HepG2 (cell line): ENCODE results near the gene CARS1. TPM values are rescaled to one million over a fixed set of nuclear protein-coding genes. Genes with fewer than 3 reads are reported as not detected.

ENCODE experiments used
- ATAC-seq: fragments of 200-7000 bp; cut with Tn5 transposase; 3 replicates; pipeline ENCODE4 v1.9.1; 2020; ENCODE audit warnings: mild to moderate bottlenecking, moderate library complexity
- BruUV-seq: library from RNA; stranded (reverse); fragments of 400-500 nt; replicated peaks from 2 replicates; lab custom pipeline; 2021; lab: Mats Ljungman, UMichigan
- CTCF ChIA-PET: fragments of 300-600 bp; formaldehyde crosslinking; extraction: SDS; loops from one replicate; lab custom pipeline; 2021; ENCODE audit warnings: low total read pairs, inconsistent platforms, low intra/inter-chr PET ratio; lab: Yijun Ruan, JAX
- POLR2A ChIA-PET: fragments of 350-600 bp; sonication (Branson Sonifier 250); formaldehyde crosslinking; loops from one replicate; lab custom pipeline; 2020; ENCODE audit warnings: antibody characterized with exemption, inconsistent platforms; lab: Yijun Ruan, JAX
- DNase-seq: peaks from one replicate; pipeline ENCODE4 v3.0.0-alpha.2; 2015; ENCODE audit warnings: low spot score
- FAIRE-seq: peaks from 3 replicates; lab custom pipeline; 2011; peaks lifted over from hg19 to GRCh38; lab: Jason Lieb, UNC
- H2AFZ ChIP-seq: one replicate; pipeline ENCODE4 v1.6.1; 2011; ENCODE audit warnings: low read length, inconsistent platforms
- H3K27ac ChIP-seq: fragments of 300-600 bp; 3 replicates; pipeline ENCODE4 v1.8.0; 2011; ENCODE audit warnings: mixed run types, mild to moderate bottlenecking, mixed read lengths, low read length, inconsistent platforms; ENCODE audit not compliant: insufficient read depth; ENCODE audit errors: extremely low read length
- H3K27me3 ChIP-seq, 2 experiments: fragments of 200-600 bp in 1 of 2; 2 replicates in 1 of 2; 3 replicates in 1 of 2; pipeline versions ENCODE4 v1.6.0 to v1.8.0; 2011; ENCODE audit warnings: low read length in 2 of 2, mild to moderate bottlenecking in 2 of 2, moderate library complexity in 2 of 2, inconsistent platforms in 1 of 2; ENCODE audit not compliant: insufficient read depth in 2 of 2, control insufficient read depth in 1 of 2
- H3K36me3 ChIP-seq, 2 experiments: fragments of 200-600 bp in 1 of 2; replicated peaks in 1 of 2; 2 replicates in 1 of 2; 3 replicates in 1 of 2; pipeline versions ENCODE4 v1.5.1 to v1.8.0; 2011; ENCODE audit warnings: low read length in 2 of 2, inconsistent platforms in 1 of 2; ENCODE audit not compliant: insufficient read depth in 2 of 2, control insufficient read depth in 1 of 2
- H3K4me1 ChIP-seq: 2 replicates; pipeline ENCODE4 v1.5.1; 2012; ENCODE audit warnings: low read length, inconsistent platforms; ENCODE audit not compliant: insufficient read depth
- H3K4me2 ChIP-seq: 2 replicates; pipeline ENCODE4 v1.6.0; 2011; ENCODE audit warnings: low read depth, low read length, inconsistent platforms
- H3K4me3 ChIP-seq, 3 experiments: fragments of 200-600 bp in 1 of 3; sonication (generic), shearing (Covaris generic) in 1 of 3; replicated peaks in 1 of 3; 2 replicates each; pipeline ENCODE4 v1.5.1; 2011 to 2016; ENCODE audit warnings: low read length in 3 of 3, inconsistent platforms in 2 of 3, low read depth in 2 of 3, mild to moderate bottlenecking in 2 of 3, control low read depth in 1 of 3, mixed read lengths in 1 of 3; ENCODE audit not compliant: insufficient read depth in 1 of 3
- H3K79me2 ChIP-seq: one replicate; pipeline ENCODE4 v1.6.1; 2011; ENCODE audit warnings: low read length, inconsistent platforms; ENCODE audit not compliant: insufficient read depth
- H3K9ac ChIP-seq: 2 replicates; pipeline ENCODE4 v1.6.0; 2011; ENCODE audit warnings: mild to moderate bottlenecking, low read depth, low read length, inconsistent platforms; ENCODE audit not compliant: insufficient read depth
- H3K9me3 ChIP-seq: 2 replicates; pipeline ENCODE4 v1.5.1; 2012; ENCODE audit warnings: mild to moderate bottlenecking, low read length
- H4K20me1 ChIP-seq: 2 replicates; pipeline ENCODE4 v1.6.0; 2011; ENCODE audit warnings: inconsistent platforms, mild to moderate bottlenecking, low read length, moderate library complexity; ENCODE audit not compliant: insufficient read depth
- ATF7 ChIP-seq, 2 experiments: fragments of 450-650 bp in 1 of 2; sonication (generic) in 1 of 2; formaldehyde crosslinking in 1 of 2; IDR thresholded peaks; 2 replicates each; pipeline versions ENCODE4 v1.4.0 to v1.6.1; 2016 to 2020; ENCODE audit warnings: antibody characterized with exemption in 1 of 2, mild to moderate bottlenecking in 1 of 2, missing genetic modification reagents in 1 of 2
- CEBPB ChIP-seq: IDR thresholded peaks from 2 replicates; pipeline ENCODE4 v1.6.1; 2011; ENCODE audit warnings: low read depth, low read length, improper control_type of control experiment, borderline replicate concordance
- CHD2 ChIP-seq: IDR thresholded peaks from 2 replicates; pipeline ENCODE4 v1.6.1; 2011; ENCODE audit warnings: low read depth, low read length, improper control_type of control experiment
- SP2 ChIP-seq: sonication (generic); formaldehyde crosslinking; IDR thresholded peaks from 2 replicates; pipeline ENCODE4 v1.5.1; 2020; ENCODE audit warnings: mild to moderate bottlenecking, missing genetic modification reagents
- TBX2 ChIP-seq: sonication (generic); formaldehyde crosslinking; IDR thresholded peaks from 2 replicates; pipeline ENCODE4 v1.5.0; 2020; ENCODE audit warnings: missing genetic modification reagents, mild to moderate bottlenecking, borderline replicate concordance
- ZNF761 ChIP-seq: sonication (generic); formaldehyde crosslinking; conservative IDR thresholded peaks from 2 replicates; pipeline ENCODE4 v1.4.0; 2020; ENCODE audit warnings: mild to moderate bottlenecking, missing genetic modification reagents
- WGBS: methylation state at CpG from one replicate; pipeline ENCODE4 v1.1.6; 2017; ENCODE audit warnings: low lambda C conversion rate; 5-methylcytosine and 5-hydroxymethylcytosine counted together
- in situ Hi-C: cut with HindIII; loops from 2 replicates; pipeline ENCODE4 v1.10.0; 2017; ENCODE audit warnings: low pct_unique_long_range_greater_than_20kb; ENCODE audit not compliant: extremely low pct_ligation_motif_present
- intact Hi-C: fragments of 100-400 bp; cut with micrococcal nuclease; formaldehyde crosslinking; loops from one replicate; pipeline ENCODE4 v1.10.0; 2022; ENCODE audit not compliant: unreplicated experiment
- polyA plus RNA-seq, 8 experiments: library from polyadenylated mRNA; depleted of rRNA in 3 of 8; stranded (reverse) in 7 of 8; unstranded in 1 of 8; fragments of >200 nt; fragmentation: Illumina TruSeq in 4 of 8; extraction: Trizol in 4 of 8; gene quantifications; 2 replicates each; pipeline versions ENCODE4 v1.2.1 to v1.2.3, GENCODE V29; 2011 to 2016; ENCODE audit warnings: low read depth in 4 of 8, missing spikeins in 1 of 8, mixed read lengths in 1 of 8; ENCODE audit not compliant: insufficient read depth in 1 of 8
- total RNA-seq, 5 experiments: library from RNA; depleted of rRNA; stranded (reverse); fragments of >200 nt; fragmentation: Illumina TruSeq; extraction: Trizol; gene quantifications; 2 replicates each; pipeline ENCODE4 v1.2.3, GENCODE V29; 2016; ENCODE audit warnings: low read depth in 1 of 5
- TF ChIP-seq, protein P1 (sequence below): IDR thresholded peaks from 2 replicates; pipeline ENCODE4 v1.6.1; 2012; ENCODE audit warnings: low read length, improper control_type of control experiment
- TF ChIP-seq, protein P2 (sequence below): sonication (generic); formaldehyde crosslinking; IDR thresholded peaks from 2 replicates; pipeline ENCODE4 v1.4.0; 2020; ENCODE audit warnings: mild to moderate bottlenecking, missing genetic modification reagents
- TF ChIP-seq, protein P3 (sequence below): IDR thresholded peaks from 2 replicates; pipeline ENCODE4 v1.6.1; 2016; ENCODE audit warnings: mild to moderate bottlenecking, missing biosample characterization, missing genetic modification reagents

Gene CARS1
- total and polyA plus RNA-seq, 2 of the 13 experiments (the other 11 are each of a cell fraction or from before 2014, with no cell fraction given) = 33.8 to 47.0 TPM

DNA sequence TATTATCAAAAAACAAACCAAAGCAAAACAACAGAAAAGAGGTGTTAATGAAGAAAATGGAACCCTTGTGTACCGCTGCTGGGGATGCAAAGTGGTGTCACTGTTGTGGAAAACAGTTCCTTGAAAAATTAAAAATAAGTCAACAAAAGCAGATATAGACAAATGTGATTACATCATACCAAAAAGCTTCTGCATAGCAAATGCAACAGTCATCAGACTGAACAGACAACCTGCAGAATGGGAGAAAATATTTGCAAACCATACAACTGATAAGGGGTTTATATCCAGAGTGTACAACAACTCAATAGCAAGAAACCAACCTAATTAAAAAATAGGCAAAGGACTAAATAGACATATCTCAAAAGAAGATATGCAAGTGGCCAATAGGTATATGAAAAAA, 22.9 kb upstream of the CARS1 start:
- WGBS = 24% methylated on average over 1 of the region's 1 CpG

DNA sequence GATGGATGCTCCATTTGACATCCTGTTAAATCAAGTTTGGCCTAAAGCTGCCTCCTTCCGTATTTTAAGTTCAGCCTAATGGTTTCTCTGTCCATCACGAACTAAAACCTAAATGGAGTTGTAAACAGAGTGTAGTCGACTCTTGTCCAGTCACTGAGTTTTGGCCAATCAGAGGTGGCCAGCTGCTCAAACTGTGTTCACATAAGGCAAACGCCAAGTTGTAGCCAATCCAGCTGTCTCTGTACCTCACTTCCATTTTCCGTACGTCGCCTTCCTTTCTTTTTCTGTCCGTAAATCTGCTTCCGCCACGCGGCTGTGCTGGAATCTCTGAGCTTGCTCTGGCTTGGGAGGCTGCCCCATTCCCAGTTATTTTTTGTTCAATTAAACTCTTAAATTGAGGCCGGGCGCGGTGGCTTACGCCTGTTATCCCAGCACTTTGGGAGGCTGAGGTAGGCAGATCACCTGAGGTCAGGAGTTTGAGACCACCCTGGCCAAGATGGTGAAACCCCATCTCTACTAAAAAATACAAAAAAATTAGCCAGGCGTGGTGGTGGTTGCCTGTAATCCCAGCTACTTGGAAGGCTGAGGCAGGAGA, 20.7 kb upstream of the CARS1 start:
- FAIRE-seq = no peak
- Histone ChIP-seq H3K4me1 (peaks cover 10% of the 10 kb centered on the region), H4K20me1 (no peaks in the 10 kb centered on the region), H3K27me3 (peaks cover 0 to 10% of the 10 kb centered on the region in 2 experiments; a peak in 3 of 5 replicates), H3K79me2 (no peaks in the 10 kb centered on the region), H3K27ac (no peak overlapping the region), H3K4me3 (no peak overlapping the region), H3K9me3 (no peaks in the 10 kb centered on the region), H2AFZ (no peak overlapping the region), H3K9ac (no peak overlapping the region), H3K4me2 (no peak overlapping the region), H3K36me3 (no peaks in the 10 kb centered on the region)
- BruUV-seq = no TSS peak
- CTCF ChIA-PET = no interaction called here
- POLR2A ChIA-PET = no interaction called here
- in situ Hi-C loops = no loop called here
- intact Hi-C loops = no loop called here
- DNase-seq = no peak
- WGBS = 65% methylated on average over 16 of the region's 16 CpGs
- ATAC-seq = no peak
- TF ChIP-seq, protein P1, sequence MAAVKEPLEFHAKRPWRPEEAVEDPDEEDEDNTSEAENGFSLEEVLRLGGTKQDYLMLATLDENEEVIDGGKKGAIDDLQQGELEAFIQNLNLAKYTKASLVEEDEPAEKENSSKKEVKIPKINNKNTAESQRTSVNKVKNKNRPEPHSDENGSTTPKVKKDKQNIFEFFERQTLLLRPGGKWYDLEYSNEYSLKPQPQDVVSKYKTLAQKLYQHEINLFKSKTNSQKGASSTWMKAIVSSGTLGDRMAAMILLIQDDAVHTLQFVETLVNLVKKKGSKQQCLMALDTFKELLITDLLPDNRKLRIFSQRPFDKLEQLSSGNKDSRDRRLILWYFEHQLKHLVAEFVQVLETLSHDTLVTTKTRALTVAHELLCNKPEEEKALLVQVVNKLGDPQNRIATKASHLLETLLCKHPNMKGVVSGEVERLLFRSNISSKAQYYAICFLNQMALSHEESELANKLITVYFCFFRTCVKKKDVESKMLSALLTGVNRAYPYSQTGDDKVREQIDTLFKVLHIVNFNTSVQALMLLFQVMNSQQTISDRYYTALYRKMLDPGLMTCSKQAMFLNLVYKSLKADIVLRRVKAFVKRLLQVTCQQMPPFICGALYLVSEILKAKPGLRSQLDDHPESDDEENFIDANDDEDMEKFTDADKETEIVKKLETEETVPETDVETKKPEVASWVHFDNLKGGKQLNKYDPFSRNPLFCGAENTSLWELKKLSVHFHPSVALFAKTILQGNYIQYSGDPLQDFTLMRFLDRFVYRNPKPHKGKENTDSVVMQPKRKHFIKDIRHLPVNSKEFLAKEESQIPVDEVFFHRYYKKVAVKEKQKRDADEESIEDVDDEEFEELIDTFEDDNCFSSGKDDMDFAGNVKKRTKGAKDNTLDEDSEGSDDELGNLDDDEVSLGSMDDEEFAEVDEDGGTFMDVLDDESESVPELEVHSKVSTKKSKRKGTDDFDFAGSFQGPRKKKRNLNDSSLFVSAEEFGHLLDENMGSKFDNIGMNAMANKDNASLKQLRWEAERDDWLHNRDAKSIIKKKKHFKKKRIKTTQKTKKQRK = no peak
- TF ChIP-seq SP2 (CRISPR knock-in tag) (no peak), TBX2 (CRISPR knock-in tag) (no peak), ZNF761 (CRISPR knock-in tag) (no peak)
- TF ChIP-seq, protein P2, sequence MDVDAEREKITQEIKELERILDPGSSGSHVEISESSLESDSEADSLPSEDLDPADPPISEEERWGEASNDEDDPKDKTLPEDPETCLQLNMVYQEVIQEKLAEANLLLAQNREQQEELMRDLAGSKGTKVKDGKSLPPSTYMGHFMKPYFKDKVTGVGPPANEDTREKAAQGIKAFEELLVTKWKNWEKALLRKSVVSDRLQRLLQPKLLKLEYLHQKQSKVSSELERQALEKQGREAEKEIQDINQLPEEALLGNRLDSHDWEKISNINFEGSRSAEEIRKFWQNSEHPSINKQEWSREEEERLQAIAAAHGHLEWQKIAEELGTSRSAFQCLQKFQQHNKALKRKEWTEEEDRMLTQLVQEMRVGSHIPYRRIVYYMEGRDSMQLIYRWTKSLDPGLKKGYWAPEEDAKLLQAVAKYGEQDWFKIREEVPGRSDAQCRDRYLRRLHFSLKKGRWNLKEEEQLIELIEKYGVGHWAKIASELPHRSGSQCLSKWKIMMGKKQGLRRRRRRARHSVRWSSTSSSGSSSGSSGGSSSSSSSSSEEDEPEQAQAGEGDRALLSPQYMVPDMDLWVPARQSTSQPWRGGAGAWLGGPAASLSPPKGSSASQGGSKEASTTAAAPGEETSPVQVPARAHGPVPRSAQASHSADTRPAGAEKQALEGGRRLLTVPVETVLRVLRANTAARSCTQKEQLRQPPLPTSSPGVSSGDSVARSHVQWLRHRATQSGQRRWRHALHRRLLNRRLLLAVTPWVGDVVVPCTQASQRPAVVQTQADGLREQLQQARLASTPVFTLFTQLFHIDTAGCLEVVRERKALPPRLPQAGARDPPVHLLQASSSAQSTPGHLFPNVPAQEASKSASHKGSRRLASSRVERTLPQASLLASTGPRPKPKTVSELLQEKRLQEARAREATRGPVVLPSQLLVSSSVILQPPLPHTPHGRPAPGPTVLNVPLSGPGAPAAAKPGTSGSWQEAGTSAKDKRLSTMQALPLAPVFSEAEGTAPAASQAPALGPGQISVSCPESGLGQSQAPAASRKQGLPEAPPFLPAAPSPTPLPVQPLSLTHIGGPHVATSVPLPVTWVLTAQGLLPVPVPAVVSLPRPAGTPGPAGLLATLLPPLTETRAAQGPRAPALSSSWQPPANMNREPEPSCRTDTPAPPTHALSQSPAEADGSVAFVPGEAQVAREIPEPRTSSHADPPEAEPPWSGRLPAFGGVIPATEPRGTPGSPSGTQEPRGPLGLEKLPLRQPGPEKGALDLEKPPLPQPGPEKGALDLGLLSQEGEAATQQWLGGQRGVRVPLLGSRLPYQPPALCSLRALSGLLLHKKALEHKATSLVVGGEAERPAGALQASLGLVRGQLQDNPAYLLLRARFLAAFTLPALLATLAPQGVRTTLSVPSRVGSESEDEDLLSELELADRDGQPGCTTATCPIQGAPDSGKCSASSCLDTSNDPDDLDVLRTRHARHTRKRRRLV = no peak
- TF ChIP-seq, protein P3, sequence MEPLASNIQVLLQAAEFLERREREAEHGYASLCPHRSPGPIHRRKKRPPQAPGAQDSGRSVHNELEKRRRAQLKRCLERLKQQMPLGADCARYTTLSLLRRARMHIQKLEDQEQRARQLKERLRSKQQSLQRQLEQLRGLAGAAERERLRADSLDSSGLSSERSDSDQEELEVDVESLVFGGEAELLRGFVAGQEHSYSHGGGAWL (CRISPR knock-in tag) = no peak

More for the DNA sequence above, 22.9 kb upstream of the CARS1 start:
- TF ChIP-seq CHD2 (no peak), ATF7 (IDR thresholded peaks at IDR 0.05) (peak; percentile 55), ATF7 (CRISPR knock-in tag; IDR thresholded peaks at IDR 0.05) (no peak), CEBPB (0 out of 2 replicates have a peak, but pooled peaks have one; percentile 1)
- H3K4me2 ChIP-seq = no peak overlapping the region
- H4K20me1 ChIP-seq = no peaks in the 10 kb centered on the region
- no peak overlapping the region for H3K4me3 ChIP-seq
- no peak overlapping the region for H2AFZ ChIP-seq
- ChIA-PET POLR2A (no interaction called here), CTCF (no interaction called here)
- no peak for DNase-seq
- ATAC-seq = no peak
- no peaks in the 10 kb centered on the region; a peak in 1 of 5 replicates for H3K27me3 ChIP-seq
- H3K4me1 ChIP-seq = peaks cover 10% of the 10 kb centered on the region
- intact Hi-C loops = no loop called here
- no peak overlapping the region for H3K27ac ChIP-seq
- in situ Hi-C loops = no loop called here
- no TSS peak for BruUV-seq
- H3K36me3 ChIP-seq = no peaks in the 10 kb centered on the region
- H3K9me3 ChIP-seq = no peaks in the 10 kb centered on the region
- no peak overlapping the region for H3K9ac ChIP-seq
- no peaks in the 10 kb centered on the region for H3K79me2 ChIP-seq
- FAIRE-seq = no peak
